NCI-H1930 (cell line): ENCODE measurements around the gene METTL8.
"Not testable (repeated sequence)": the region's sequence is repeated elsewhere in the genome, so short reads cannot be mapped to it uniquely, and the experiment has no call there.

Source experiments
- DNase-seq, 2 experiments: peaks; one replicate each; lab custom pipeline; 2025; lab: John Stamatoyannopoulos, UW

Gene METTL8

DNA sequence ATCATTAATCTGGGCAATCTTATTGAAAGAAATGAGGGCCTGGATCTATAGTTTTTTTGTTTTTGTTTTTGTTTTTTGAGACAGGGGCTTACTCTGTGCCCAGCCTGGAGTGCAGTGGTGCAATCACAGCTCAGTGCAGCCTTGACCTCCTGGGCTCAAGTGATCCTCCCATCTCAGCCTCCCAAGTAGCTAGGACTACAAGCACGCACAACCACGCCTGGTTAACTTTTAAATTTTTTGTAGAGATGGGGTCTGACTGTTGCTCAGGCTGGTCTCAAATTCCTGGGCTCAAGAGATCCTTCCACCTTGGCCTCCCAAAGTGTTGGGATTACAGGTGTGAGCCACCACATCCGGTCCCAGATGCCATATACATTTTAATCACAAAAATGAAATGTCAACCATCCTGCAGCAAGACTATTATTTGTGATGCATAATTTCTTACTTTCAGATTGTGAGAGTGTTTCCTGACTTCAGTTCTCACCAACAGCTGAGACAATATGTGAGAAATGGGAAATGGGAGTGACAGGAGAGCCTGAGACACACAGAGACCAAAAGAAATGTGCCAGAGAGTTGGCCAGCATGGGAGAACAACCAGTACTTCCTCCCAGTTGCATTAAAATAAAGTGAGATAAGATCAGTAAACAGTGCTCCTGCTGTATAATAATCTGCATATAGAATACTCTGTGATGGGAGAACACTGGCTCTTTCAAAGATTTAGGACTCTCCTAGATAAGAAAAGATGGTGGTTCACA lies 87.6 kb downstream of the METTL8 start:
- DNase-seq = no peak

DNA sequence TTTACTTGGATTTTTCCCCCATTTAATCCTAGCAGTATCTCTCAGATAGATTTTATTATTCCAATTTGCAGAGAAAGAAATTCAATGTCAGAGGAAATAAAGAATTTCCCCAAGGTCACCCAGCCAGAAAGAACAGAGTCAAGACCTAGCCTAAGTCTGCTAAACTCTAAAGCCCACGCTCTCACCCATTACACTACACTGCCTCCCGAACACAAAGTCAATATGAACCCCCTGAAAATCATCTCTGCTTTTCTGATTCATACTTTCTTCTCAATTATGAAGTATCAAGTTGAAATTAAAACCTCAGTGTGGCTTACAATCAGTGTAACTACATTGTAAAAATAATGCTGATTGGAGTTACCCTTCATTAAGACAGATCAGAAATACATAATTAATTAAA lies 89.6 kb downstream of the METTL8 start:
- no peak for DNase-seq

DNA sequence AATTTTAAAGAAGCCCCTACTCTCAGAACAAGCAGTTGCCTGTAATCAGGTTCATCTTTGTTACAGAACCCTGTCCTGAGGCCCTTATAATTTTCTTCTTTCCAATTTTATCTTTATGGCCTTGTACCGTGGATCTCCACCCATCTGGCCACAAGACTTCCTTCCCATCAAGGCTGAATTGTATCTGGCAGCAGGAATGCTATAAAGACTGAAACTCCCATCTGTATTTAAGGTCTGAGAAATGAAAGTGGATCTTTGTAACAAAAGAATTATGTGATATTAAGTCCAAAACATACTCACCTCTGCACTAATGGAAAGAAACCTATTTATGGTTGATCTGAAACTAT lies 91.8 kb downstream of the METTL8 start:
- no peak for DNase-seq

DNA sequence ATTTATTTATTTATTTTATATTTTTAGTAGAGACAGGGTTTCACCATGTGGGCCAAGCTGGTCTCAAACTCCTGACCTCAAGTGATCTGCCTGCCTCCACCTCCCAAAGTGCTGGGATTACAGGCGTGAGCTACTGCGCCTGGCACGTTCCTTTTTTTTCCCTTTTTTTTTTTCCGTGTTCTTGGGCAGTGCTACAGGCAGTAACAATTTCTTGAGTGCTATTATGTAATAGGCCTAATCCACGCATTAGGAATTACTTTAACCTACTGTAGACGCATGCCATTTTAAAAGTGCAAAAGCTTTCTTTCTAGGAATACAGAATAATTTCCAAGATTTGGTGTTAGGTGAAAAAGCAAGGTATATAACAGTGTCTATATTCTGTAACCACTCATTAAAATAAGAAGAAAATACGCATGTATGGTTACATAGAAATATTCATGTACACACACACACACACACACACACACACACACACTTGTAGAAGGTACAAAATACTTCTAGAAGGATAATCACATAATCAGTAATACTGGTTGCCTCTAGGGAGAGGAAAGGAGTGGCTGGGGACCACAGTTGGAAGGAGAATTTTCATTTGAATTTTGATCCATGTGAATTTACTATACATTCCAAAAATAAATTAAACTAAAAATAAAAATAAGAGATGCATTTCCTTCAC lies 92.3 kb downstream of the METTL8 start:
- DNase-seq = no peak

DNA sequence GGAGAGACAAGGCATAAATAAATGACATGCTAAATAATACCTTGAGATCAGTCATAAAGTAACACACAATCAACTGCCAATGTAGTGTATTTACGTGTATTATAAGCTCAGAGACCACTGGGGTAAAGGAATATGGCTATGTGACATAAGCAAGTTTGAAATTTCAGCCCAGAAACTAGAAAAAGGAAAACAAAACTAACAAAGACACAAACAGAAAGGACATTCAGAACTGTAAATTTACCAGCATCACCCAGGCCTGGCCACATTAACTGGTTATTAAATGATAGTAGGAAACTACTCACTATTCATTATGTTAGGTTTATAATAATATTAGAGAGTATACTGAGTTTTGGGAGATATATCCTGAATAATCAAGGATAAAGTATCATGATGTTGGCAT lies 98.8 kb downstream of the METTL8 start:
- DNase-seq = no peak

DNA sequence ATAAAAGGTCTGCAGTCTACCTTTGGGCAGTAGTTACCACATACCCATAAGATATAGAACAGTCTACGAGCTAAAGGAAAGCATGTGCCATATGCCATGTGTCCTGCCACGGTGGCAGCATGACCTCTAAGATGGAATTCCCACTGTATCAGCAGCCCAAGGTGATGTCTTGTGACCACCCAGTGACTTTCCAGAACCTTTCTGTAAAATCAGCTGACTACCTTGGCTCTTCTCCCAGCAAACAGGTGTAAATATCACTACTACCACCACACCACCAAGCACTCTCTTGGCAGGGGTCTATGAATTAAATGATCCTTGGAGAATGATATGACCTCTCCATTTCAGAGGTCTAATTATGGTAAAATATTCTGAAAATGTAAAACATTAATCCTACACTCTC lies 99.6 kb downstream of the METTL8 start:
- DNase-seq = no peak

DNA sequence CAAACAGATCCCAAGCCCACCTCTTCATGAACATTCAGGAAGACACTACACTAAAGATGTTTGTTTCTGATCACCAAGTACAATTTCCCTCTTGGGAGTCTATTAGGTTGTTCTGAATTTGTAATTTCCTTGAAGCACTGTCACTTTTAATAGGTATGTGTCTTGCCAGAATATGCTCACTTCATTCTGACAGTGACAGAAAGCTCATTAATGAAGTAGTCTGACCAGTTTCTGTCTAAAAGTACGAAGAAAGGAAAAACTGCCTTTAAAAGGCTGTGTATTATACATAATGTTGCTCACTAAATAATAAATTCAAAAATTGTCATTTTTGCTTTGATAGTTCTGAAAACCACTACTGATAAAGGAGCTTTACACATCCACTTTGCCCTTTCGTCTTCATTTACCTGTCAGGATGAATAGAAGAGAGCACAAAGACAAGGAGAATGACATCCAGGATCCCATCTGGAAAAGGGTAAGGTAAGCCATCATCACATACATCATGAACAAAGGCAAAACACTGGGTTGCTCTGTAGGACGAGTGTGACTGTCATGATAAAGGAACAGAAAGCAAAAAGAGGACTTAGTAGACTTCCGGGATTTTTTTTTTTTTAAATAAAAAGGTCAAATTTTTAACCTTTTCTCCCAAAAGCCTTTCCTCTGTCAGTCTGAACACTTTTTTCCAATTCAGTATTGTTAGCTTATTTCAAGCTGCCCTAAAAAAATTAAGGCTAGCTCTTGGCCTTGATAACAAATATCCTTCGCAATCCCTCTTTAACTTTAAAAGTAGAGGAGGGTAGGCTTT lies 103.4 kb downstream of the METTL8 start:
- no peak for DNase-seq

DNA sequence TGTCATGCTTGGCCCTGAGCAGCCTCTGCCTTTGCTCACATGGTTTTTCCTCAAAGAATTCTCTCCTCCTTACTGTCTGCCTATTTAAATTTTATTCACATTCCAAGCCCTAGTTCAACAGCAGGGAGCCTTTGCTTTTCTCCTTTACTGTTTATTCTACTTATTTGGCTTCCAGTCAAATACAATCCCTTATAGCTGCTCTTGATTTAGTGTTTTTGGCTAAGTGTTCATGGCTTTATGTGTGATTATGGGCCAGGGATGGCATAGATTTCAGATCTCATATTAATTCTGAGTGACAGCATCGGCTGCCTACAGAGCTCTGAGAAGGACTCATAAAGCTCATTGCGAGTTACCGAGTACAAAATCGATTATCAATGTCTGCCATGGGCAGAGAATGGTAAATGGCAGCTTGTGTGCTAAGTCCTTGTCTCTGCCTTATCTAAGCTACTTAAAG lies 106.7 kb downstream of the METTL8 start:
- no peak for DNase-seq

DNA sequence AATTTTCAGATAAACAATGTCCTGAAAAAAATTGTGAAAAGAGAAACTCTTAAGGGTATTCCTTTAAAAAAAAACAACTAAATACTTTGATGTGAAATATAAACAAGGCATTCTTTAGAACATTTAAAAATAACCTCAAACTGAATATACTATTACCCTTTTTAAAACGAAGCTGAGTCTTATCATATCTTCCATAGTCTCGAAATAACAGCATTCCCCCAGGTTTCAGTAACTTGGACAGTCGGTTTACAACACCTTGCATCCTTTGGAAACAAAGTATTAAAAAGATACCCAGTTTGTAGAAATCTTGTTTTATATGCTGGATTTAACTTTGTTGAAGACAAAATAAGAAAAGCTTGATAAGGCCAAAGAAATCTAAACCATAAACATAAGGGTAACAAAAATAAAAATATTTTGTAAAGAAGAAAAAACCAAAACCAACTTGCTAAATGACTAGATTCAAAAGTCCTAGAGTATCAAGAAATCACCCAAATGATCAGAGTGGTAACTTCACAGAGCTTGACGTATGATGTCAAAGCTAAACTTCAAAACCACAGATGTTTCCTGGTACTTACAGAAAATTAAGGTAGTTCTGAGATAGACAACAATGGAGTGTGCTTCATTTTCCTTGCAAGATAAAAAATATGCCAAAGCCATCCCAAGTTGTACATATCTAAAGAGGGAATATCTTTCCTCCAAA lies 107.8 kb downstream of the METTL8 start:
- DNase-seq = no peak

DNA sequence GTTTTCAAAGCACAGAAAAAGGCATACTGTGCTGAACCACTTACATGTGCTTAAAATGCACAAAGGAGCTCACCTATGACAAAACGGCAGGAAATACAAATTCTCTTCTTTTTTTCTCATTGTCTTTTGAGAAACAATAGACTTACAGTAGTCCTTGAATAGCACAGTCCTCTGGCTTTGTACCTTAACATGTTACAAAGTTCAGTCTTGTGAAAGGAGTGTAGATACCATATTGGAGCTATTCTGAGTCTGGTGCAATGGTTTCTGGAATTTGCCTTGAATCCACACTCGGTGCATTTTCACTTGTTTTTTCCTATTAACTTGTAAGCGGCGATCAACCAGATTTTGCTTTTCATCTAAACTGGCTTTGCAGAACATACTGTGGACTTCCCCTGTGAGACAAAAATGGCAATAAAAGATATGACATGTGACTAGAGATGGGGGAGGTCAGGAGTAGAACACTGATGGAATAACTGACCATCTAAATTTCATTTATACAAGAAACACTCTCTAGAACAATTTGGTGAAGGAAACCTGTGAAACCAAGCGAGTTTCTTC lies 109.7 kb downstream of the METTL8 start:
- no peak for DNase-seq

DNA sequence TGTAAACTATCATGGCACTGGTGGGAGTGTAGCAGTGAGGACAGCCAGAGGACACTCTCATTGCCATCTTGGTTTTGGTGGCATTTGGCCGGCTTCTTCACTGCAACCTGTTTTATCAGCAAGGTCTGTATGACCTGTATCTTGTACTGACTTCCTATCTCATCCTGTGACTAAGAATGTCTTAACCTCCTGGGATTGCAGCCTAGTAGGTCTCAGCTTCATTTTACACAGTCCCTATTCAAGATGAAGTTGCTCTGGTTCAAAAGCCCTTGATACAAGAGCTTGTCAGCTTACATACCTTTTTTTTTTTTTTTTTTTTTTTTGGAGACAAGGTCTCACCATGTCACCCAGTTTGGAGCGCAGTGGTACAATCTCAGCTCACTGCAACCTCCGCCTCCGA lies 110.9 kb downstream of the METTL8 start:
- DNase-seq = no peak

DNA sequence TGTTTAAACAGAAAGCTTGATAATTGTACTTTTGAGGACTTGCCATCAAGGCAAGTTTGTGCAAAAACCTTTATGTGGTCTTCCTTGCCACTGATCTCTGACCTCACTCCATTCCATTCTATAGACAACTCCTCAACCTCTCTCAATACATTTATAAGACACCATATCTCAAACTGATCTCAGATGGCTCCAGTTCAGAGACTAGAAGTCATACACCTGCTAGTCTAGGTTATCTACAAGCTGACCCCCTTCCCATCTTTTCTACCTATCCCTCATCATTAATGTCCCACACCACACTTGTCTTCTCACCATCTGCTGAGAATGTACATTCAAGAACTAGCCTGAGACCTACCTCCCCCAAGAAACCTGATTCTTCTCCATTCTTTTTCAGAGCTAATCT lies 113.1 kb downstream of the METTL8 start:
- DNase-seq = no peak

DNA sequence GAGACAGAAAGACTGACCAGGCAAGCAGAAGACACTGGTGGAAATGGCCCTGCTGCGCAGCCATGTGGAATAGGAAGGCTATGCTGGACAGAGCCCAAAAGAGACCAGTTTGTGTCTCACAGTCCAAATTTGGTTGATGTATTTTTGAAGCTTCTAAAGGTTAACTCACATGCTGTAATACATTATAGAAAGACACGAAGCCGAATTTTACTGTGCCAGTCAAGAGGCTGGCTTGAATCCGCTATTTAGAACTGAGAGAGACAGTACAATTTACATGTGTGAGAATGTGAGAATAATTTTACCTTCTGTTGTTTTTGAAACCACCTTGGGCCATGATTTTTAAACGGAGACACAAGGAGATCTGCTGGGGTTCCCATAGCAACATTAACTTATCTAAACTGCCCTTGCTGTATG lies 113.6 kb downstream of the METTL8 start:
- no peak for DNase-seq

DNA sequence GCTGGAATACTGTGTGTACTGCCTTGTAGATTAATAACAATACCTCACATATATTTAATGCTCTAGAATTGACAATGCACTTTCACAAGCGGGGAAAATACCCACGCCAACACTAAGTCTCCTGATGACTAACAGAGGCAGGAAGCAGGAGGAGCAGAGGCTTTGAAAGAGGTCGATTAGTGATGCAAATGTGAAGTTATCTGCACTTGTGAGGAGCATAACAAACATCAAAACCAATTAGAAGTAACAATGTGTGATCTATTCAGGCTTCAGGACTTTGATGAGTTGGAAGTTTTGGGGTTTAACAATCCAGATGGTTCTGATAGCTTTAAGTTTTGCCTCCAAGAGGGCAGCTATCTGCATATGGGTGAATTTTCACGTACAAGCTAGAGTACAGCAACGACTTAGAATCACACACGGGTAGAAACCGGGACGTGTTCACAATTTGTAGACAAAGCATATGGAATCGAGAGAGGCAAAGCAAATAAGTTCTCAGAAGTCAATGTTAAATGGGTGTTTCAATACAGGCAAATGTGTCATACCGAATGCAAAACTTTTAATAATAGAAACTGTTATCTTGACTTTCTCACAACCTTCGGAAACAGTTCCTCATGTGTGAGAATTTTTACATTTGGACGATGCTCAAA lies 114.5 kb downstream of the METTL8 start:
- no peak for DNase-seq

DNA sequence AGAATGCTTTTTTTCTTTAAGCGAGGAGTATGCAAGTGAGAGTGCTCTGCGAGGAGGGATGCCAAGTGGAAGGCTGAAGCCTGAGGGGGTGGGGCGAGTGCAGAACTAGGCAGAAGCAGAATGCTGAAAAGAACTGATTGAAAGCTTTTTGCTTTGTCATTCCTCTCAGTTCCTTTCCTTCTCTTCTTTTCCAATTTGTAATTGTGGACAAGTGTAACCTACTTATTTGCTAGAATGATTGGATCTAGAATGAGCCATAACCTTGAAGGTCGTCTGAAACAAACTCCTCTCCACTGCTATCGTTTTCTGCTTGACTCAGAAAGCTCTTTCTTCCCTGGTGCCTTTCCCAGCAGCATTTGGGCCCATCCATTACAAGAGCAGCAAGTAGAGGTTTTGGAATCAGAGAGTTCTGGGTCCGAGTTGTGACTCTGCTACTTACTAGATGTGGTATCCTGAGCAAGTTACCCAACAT lies 115.3 kb downstream of the METTL8 start:
- DNase-seq = no peak

DNA sequence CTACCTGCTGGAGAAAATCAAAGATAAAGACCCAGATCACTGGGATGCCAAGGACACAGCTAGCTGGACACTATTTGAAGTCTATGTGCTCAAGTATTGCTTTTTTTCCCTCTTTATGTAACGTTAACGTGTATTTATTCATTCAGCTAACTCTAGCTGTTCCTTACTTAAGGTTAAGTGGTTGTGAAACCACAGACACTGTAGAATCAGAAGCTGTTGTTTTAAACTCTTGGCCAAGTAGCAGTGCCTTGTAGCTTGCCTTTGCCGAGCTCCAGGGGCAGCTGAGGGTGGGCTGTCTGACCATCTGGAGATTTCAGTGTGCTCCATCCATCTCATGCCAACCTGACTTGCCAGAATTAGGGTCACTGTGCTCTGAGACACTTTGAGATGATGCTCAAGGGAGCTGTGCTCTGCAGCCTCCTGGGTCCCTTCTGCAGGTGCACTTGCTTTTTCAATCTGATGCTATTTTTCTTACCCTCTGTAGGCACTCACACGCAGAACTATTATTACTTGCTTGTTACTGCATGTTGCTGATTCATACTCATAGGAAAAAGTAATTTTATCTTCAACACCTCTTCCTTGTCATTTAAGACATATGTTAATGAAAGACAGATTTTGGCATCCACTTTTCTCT lies 116.2 kb downstream of the METTL8 start:
- no peak for DNase-seq

DNA sequence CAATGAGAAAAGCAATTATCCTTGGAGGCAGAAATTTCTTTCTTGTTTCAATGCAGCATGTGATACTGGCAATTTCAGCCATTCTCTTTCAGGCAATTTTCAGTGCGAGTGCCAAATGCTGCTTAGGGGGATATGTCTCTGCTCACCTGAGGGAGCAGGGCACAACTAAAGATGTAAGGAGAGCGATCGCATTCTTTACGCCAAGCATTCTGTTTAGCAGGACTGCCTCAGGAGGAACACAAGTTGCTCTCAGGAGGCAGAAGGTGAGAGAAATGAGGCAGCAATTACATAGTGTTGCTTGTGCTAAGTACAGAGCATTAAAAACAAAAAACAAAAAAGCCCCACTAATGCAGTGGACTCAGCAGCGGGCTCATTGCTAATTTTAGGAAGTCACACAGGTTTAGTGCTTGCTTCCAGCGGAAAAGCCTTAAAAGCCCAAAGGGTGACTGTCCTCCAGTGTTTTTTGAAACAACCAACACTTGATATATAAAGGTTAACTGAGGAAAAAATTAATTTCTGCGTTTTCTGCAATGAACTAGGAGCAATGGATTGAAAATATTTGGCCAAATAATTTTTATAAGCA lies 116.9 kb downstream of the METTL8 start:
- no peak for DNase-seq

DNA sequence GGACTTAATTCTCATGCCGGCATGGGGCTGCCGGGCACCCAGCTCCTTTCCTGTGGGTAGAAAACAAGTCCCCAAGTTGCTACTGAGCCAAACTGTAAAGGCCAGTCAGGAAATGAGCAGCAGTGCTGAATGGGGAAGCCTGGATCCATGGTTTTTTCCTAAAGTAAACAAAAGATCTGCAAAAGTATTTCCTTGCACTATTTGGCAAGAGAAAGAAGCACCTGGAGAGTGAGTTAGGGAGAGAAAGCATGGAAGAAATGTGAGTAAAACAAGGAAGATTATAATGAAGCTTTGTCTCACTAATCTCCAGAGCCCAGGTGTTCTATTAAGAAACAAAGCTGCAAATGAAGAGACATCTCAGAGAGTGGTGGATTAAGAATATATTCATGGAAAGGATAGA lies 117.6 kb downstream of the METTL8 start:
- DNase-seq = no peak

DNA sequence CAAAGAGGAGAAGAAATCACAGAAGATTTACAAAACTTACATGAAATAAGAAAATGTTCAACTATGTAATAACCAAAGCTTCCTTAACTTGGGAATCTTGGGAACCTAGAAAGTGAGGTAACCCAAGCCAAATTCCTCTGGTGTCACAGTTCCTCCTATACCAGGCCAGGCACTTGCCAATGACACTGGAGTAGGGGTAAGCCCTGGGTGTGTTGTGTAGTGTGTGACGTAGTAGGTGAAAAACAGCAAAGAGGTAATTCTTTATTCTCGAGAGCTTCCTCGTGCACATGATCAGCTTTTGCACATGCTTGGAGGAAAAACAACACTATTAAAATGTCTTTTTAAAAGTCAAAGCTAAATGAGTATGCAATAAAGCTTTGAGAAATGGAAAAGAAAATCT lies 118.0 kb downstream of the METTL8 start:
- DNase-seq = no peak

DNA sequence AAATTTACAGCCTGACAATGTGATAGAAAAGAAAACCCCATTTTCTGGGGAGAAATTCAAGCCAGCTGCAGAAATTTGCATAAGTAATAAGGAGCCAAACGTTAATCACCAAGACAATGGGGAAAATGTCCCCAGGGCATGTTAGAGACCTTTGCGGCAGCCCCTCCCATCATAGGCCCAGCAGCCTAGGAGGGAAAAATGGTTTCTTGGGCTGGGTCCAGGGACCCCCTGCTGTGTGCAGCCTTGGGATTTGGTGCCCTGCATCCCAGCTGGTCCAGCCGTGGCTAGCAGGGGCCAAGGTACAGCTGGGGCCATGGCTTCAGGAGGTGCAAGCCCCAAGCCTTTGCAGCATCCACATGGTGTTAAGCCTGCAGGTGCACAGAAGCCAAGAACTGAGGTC lies 121.6 kb downstream of the METTL8 start:
- not testable (repeated sequence) for DNase-seq

DNA sequence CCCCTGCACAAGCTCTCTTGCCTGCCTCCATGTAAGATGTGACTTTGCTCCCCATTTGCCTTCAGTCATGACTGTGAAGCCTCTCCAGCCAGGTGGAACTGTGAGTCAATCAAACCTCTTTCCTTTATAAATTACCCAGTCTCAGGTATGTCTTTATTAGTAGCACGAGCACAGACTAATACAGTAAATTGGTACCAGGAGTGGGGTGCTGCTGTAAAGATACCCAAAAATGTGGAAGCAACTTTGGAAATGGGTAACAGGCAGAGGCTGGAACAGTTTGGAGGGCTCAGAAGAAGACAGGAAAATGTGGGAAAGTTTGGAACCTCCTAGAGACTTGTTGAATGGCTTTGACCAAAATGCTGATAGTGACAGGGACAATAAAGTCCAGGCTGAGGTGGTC lies 122.2 kb downstream of the METTL8 start:
- not testable (repeated sequence) for DNase-seq
